Testis (tissue), 5 donors: ENCODE results near the gene ASIC4. TPM values are rescaled to one million over a fixed set of nuclear protein-coding genes. Genes with fewer than 3 reads are reported as not detected.

Experiments used
- DNase-seq: peaks from one replicate; pipeline ENCODE4 v3.0.0-alpha.2; 2019
- H3K27ac ChIP-seq, 2 donors: fragments of 200-600 bp; sonication (generic); one replicate each; pipeline ENCODE4 v1.5.1; 2019
- H3K27me3 ChIP-seq: fragments of 200-600 bp; sonication (generic); one replicate; pipeline ENCODE4 v1.5.1; 2019
- H3K36me3 ChIP-seq: fragments of 200-600 bp; sonication (generic); one replicate; pipeline ENCODE4 v1.5.1; 2017; ENCODE audit warnings: low read depth; ENCODE audit errors: missing control alignments
- H3K4me1 ChIP-seq: fragments of 200-600 bp; sonication (generic); one replicate; pipeline ENCODE4 v1.5.1; 2019
- H3K4me3 ChIP-seq, 2 donors: fragments of 200-600 bp; sonication (generic); one replicate each; pipeline ENCODE4 v1.5.1; 2017 to 2019
- H3K9me3 ChIP-seq: fragments of 200-600 bp; sonication (generic); one replicate; pipeline ENCODE4 v1.5.1; 2017
- POLR2A ChIP-seq: fragments of 450-650 bp; IDR thresholded peaks from one replicate; pipeline ENCODE4 v1.6.1; 2017; ENCODE audit warnings: antibody characterized with exemption, mild to moderate bottlenecking, moderate library complexity
- WGBS, 2 donors: methylation state at CpG; one replicate each; pipeline ENCODE4 v1.1.5; 2018; 5-methylcytosine and 5-hydroxymethylcytosine counted together
- intact Hi-C: fragments of 100-400 bp; cut with DNase I; formaldehyde crosslinking; loops from one replicate; pipeline ENCODE4 v1.15.1; 2023; ENCODE audit warnings: low total_unique reads
- long read RNA-seq, 2 donors: transcript quantifications; one replicate each; lab custom pipeline, GENCODE V29; 2026
- polyA plus RNA-seq: library from polyadenylated mRNA; stranded (reverse); fragments of 350-450 nt; fragmentation: Illumina TruSeq; extraction: RNeasy Lipid Tissue Mini Kit (QIAGEN cat#74804); gene quantifications from one replicate; pipeline ENCODE4 v1.2.3, GENCODE V29; 2014; ENCODE audit warnings: low read depth, low replicate concordance; ENCODE audit not compliant: insufficient read depth
- total RNA-seq, 2 donors: library from RNA; depleted of rRNA; stranded (reverse); fragments of >200 nt; gene quantifications; one replicate each; pipeline ENCODE4 v1.2.3, GENCODE V29; 2016
- TF ChIP-seq, protein P1 (sequence below), 3 experiments: fragments of 450-650 bp in 2 of 3; fragments of 200-600 bp in 1 of 3; sonication (generic) in 1 of 3; IDR thresholded peaks; one replicate each; pipeline ENCODE4 v1.5.1; 2016 to 2019; ENCODE audit warnings: antibody characterized with exemption in 3 of 3, mild to moderate bottlenecking in 2 of 3, moderate library complexity in 1 of 3

The ASIC4 gene, protein sequence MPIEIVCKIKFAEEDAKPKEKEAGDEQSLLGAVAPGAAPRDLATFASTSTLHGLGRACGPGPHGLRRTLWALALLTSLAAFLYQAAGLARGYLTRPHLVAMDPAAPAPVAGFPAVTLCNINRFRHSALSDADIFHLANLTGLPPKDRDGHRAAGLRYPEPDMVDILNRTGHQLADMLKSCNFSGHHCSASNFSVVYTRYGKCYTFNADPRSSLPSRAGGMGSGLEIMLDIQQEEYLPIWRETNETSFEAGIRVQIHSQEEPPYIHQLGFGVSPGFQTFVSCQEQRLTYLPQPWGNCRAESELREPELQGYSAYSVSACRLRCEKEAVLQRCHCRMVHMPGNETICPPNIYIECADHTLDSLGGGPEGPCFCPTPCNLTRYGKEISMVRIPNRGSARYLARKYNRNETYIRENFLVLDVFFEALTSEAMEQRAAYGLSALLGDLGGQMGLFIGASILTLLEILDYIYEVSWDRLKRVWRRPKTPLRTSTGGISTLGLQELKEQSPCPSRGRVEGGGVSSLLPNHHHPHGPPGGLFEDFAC
- 1 to 10 TPM; 2.0 to 4.6 TPM for total RNA-seq
- 1.5 TPM for polyA plus RNA-seq
- long read RNA-seq, donor 1, partial matches to known transcripts, result 36 of 104 reads
- long read RNA-seq, donor 1, other reads (novel, unspliced or antisense), result 68 of 104 reads
- long read RNA-seq, donor 2, result 0 reads

DNA sequence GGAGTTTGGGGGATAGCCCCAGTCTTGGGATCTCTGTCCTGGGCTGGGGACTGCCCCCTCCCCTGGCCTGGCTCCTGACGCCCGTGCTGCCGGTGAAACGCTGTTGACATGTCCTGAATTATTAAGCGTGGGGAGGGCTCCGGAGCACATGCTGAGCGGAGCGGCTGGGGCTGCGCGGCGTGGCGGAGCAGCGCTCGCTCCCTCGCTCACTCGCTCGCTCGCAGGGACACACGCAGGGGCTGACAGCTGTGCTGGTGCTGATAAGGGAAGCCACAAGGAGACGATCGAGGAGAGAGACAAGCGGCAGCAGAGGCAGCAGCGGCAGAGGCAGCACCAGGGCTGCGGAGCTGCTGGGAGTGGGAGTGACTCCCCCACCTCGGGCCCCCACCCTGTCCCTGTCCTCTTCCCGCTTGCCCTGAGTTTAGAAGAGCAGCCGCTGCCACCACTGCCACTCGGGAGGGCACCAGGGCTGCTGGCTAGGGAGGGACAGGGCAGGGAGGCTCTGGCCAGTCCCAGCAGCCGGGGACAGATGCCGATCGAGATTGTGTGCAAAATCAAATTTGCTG, at the start of gene ASIC4:
ASIC4 (plus strand) TSS at position 287 of the 566 bp plus-strand sequence; CDS start at position 530, 243 bp downstream.
- no peak within 1 kb of the TSS for H3K4me3 ChIP-seq
- intact Hi-C loops, result no loop called here
- no peak for DNase-seq
- peaks cover 12% of the 10 kb centered on the region for H3K4me1 ChIP-seq
- no peak for TF ChIP-seq POLR2A
- TF ChIP-seq, protein P1, sequence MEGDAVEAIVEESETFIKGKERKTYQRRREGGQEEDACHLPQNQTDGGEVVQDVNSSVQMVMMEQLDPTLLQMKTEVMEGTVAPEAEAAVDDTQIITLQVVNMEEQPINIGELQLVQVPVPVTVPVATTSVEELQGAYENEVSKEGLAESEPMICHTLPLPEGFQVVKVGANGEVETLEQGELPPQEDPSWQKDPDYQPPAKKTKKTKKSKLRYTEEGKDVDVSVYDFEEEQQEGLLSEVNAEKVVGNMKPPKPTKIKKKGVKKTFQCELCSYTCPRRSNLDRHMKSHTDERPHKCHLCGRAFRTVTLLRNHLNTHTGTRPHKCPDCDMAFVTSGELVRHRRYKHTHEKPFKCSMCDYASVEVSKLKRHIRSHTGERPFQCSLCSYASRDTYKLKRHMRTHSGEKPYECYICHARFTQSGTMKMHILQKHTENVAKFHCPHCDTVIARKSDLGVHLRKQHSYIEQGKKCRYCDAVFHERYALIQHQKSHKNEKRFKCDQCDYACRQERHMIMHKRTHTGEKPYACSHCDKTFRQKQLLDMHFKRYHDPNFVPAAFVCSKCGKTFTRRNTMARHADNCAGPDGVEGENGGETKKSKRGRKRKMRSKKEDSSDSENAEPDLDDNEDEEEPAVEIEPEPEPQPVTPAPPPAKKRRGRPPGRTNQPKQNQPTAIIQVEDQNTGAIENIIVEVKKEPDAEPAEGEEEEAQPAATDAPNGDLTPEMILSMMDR (IDR thresholded peaks at IDR 0.05), result no peak
- H3K27ac ChIP-seq, result no peak within 1 kb of the TSS
- WGBS, 2 donors, result 33 to 47% methylated on average over 8 to 31 of the region's 31 CpGs
- H3K36me3 ChIP-seq, result no peaks in the 10 kb centered on the region
- no peaks in the 10 kb centered on the region for H3K27me3 ChIP-seq
- no peaks in the 10 kb centered on the region for H3K9me3 ChIP-seq

DNA sequence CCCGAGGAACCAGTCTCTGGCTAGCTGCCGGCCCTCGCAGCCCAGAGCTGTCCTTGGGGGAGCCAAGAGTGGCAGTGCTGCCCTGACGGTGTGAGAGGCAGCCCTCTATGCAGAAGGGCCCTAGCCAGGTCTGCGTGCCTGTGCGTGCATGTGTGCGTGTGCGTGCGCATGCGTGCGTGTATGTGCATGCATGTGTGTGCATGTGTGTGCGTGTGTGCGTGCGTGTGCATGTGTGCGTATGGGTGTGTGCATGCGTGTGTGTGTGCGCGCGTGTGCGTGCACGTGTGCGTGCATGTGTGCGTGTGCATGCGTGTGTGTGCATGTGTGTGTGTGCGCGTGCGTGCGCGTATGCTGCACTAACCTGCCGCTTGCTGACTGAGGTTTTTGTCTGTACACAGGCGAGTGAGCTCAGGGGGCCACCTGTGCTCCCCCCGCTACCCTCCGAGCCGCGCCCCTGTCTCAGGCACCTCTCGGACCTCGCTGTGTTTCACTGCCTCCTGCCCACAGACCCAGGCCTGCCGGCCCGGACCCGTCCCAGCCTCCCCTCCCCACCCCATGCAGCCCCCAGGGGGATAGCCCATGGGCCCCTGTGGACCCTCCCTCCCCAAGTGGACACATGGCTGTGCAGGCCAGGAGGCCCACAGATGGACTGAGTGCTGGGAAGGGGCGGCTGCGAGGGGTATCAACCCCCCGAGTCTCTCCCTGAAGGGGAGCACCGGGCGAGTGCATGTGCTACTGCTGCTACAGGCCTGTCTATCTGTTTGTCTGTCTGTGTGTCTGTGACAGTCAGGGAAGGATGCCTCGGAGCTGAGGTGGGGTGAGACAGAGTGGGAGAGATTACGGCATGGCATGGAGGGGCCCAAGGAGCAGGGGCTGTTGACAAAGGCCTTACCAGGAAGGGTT, 48.4 kb upstream of the ASIC4 start:
- peaks cover 17% of the 10 kb centered on the region for H3K4me1 ChIP-seq
- TF ChIP-seq, protein P1 (IDR thresholded peaks at IDR 0.05), result no peak
- no peak for TF ChIP-seq POLR2A
- no peak for DNase-seq
- WGBS, 2 donors, result 88 to 90% methylated on average over 25 to 47 of the region's 47 CpGs
- no peak overlapping the region for H3K27ac ChIP-seq
- no peaks in the 10 kb centered on the region for H3K27me3 ChIP-seq
- H3K4me3 ChIP-seq, result no peak overlapping the region
- no peaks in the 10 kb centered on the region for H3K36me3 ChIP-seq
- intact Hi-C loops, result no loop called here
- no peaks in the 10 kb centered on the region for H3K9me3 ChIP-seq

DNA sequence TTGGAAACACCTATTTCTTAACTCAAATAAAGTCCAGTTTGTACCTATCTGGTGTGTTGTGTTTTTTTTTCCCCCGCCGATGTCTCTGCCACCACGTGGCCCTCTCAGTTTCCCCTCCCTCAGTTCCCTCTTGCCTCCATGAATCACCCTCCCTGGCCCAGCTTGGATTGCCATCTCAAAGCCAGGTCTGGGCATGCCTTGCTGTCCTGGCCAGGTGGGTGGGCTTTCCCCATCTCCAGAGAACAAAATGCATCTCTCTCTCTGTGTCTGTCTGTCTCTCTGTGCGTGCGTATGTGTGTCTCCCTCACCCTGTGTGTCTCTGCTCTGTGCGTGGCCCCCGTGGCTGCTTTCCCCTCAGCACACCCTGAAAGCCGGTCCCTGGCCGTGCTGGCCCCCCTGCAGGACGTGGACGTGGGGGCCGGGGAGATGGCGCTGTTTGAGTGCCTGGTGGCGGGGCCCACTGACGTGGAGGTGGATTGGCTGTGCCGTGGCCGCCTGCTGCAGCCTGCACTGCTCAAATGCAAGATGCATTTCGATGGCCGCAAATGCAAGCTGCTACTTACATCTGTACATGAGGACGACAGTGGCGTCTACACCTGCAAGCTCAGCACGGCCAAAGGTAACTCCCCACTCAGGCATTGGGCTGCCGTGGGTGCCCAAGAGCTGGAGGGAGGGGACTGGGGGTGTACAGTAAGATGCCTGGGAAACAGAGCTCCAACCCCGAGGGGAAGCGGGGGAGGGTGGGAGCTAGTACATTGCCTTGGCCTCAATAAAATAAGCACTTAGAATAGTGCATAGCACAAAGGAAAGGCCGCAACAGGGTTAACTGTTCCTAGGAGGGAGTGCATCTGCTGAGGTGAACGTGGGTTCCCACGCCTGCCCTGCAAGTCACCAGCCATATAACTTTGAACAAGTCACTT, 47.2 kb upstream of the ASIC4 start:
- no peaks in the 10 kb centered on the region for H3K27me3 ChIP-seq
- H3K36me3 ChIP-seq, result no peaks in the 10 kb centered on the region
- H3K9me3 ChIP-seq, result no peaks in the 10 kb centered on the region
- TF ChIP-seq, protein P1 (IDR thresholded peaks at IDR 0.05), result no peak
- TF ChIP-seq POLR2A, result no peak
- no peak overlapping the region for H3K4me3 ChIP-seq
- no peak overlapping the region for H3K27ac ChIP-seq
- 78 to 86% methylated on average over 15 to 28 of the region's 28 CpGs for WGBS, 2 donors
- H3K4me1 ChIP-seq, result peaks cover 13% of the 10 kb centered on the region
- intact Hi-C loops, result no loop called here
- no peak for DNase-seq

DNA sequence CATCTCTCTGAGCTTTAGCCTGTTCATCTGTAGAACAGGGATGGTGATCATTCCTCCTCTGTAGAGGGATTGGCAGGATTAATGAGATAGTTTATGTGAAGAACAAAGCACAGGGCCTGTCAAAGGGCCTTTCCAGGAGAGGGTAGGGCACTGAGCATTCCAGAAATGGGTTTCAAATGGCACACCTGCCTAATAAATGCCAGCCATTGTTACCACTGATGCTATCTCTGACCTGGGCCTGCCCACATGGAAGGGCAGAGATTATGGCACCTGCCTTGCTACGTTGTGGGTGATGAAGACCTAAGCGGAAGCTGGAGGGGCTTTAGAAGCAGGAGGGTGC, 46.6 kb upstream of the ASIC4 start:
- WGBS, 2 donors, result 75 to 77% methylated on average over 2 of the region's 2 CpGs
- DNase-seq, result no peak

More for the DNA sequence above, 46.6 kb upstream of the ASIC4 start:
- no peaks in the 10 kb centered on the region for H3K27me3 ChIP-seq
- H3K36me3 ChIP-seq, result no peaks in the 10 kb centered on the region
- TF ChIP-seq, protein P1 (IDR thresholded peaks at IDR 0.05), result no peak
- no peak for TF ChIP-seq POLR2A
- no peak overlapping the region for H3K4me3 ChIP-seq
- peaks cover 13% of the 10 kb centered on the region for H3K4me1 ChIP-seq
- intact Hi-C loops, result no loop called here
- H3K9me3 ChIP-seq, result no peaks in the 10 kb centered on the region
- H3K27ac ChIP-seq, result no peak overlapping the region
